Muscle of leg (tissue), 11 donors: ENCODE results near the gene ZZZ3. TPM values are rescaled to one million over a fixed set of nuclear protein-coding genes. Genes with fewer than 3 reads are reported as not detected.
A peak's percentile ranks its signal among the peaks of the same experiment; 100 is the strongest.
"Not testable (repeated sequence)": the region's sequence is repeated elsewhere in the genome, so short reads cannot be mapped to it uniquely, and the experiment has no call there.

Source experiments
- DNase-seq: peaks from one replicate; pipeline ENCODE4 v3.0.0; 2013
- H3K27ac ChIP-seq: one replicate; pipeline ENCODE4 v1.5.1; 2013; ENCODE audit warnings: mild to moderate bottlenecking, low read length, control low read depth
- H3K27me3 ChIP-seq: one replicate; pipeline ENCODE4 v1.6.1; 2013; ENCODE audit warnings: low read length; ENCODE audit not compliant: control insufficient read depth, insufficient read depth
- H3K36me3 ChIP-seq: one replicate; pipeline ENCODE4 v1.6.1; 2013; ENCODE audit warnings: low read length; ENCODE audit not compliant: control insufficient read depth, insufficient read depth
- H3K4me1 ChIP-seq: one replicate; pipeline ENCODE4 v1.6.1; 2013; ENCODE audit warnings: low read length; ENCODE audit not compliant: control insufficient read depth, insufficient read depth
- H3K4me3 ChIP-seq: one replicate; pipeline ENCODE4 v1.5.1; 2013; ENCODE audit warnings: low read length, control low read depth
- H3K9me3 ChIP-seq: replicated peaks from 2 replicates; pipeline ENCODE4 v1.6.1; 2013; ENCODE audit warnings: low read depth, low read length; ENCODE audit not compliant: control insufficient read depth
- WGBS: methylation state at CpG from one replicate; pipeline ENCODE4 v1.1.5; 2013; ENCODE audit warnings: missing lambda C conversion rate; ENCODE audit not compliant: insufficient coverage; 5-methylcytosine and 5-hydroxymethylcytosine counted together
- polyA plus RNA-seq, 8 donors: library from polyadenylated mRNA; unstranded; fragments of 120-200 nt; gene quantifications; one replicate each; pipeline versions ENCODE4 v1.2.1 to v1.2.3, GENCODE V29; 2013; ENCODE audit warnings: inconsistent platforms in 1 of 8, low replicate concordance in 1 of 8; ENCODE audit not compliant: insufficient read length in 8 of 8, insufficient read depth in 1 of 8
- total RNA-seq: library from RNA; stranded (reverse); fragments of 120-200 nt; gene quantifications from one replicate; pipeline ENCODE4 v1.2.4, GENCODE V29; 2013

Gene ZZZ3
- total and polyA plus RNA-seq, 9 donors = 23.5 to 56.8 (median 30.8) TPM

DNA sequence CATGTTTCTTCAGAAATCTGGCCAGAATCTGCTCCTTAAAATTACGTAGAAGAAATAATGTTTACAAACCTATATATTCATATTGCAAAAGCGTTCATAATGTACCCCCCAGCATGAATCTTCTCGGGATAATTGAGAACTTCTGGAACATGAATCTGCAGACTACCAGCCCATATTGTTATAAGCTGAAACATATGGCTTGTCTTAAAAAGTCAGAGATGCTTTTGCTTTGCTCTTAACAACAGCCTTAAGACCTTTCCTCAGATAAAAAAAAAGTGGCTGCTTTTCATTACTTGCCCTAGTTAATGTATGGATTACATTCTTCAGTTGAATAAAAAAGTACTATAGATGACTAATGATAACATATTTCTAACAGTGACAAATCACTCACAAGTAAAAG lies 15.0 kb upstream of the ZZZ3 start:
- H3K9me3 ChIP-seq = no peaks in the 10 kb centered on the region
- peaks cover 26% of the 10 kb centered on the region for H3K36me3 ChIP-seq
- DNase-seq = no peak
- WGBS = no CpG with 5 or more reads among the region's 3 CpGs
- H3K4me3 ChIP-seq = no peak overlapping the region
- no peaks in the 10 kb centered on the region for H3K4me1 ChIP-seq
- H3K27me3 ChIP-seq = no peaks in the 10 kb centered on the region
- H3K27ac ChIP-seq = no peak overlapping the region

GRCh38 chr1:77688939-77689338 lies 6.5 kb upstream of the ZZZ3 start:
- WGBS = 90% methylated on average over 3 of the region's 3 CpGs

DNA sequence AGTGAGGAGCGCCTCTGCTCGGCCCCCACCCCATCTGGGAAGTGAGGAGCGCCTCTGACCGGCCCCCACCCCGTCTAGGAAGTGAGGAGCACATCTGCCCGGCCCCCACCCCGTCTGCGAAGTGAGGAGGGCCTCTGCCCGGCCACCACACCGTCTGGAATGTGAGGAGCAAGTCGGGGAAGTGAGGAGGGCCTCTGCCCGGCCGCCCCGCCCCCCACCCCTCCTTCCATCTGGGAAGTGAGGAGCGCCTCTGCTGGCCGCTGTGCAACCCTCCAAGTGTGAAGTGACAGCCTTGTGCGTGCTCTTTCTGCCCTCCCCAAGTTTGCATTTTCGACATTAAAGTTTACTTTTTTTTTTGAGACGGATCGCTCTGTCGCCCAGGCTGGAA lies 5.1 kb upstream of the ZZZ3 start:
- 30% methylated on average over 11 of the region's 21 CpGs for WGBS
- H3K36me3 ChIP-seq = no peaks in the 10 kb centered on the region
- peak; percentile 43 for DNase-seq
- H3K4me1 ChIP-seq = peaks cover 7% of the 10 kb centered on the region
- no peaks in the 10 kb centered on the region for H3K9me3 ChIP-seq
- H3K27me3 ChIP-seq = no peaks in the 10 kb centered on the region
- H3K27ac ChIP-seq = no peak overlapping the region
- H3K4me3 ChIP-seq = peak overlapping the region; percentile 10

More at GRCh38 chr1:77688939-77689338, 6.5 kb upstream of the ZZZ3 start:
- no peak for DNase-seq
- H3K4me1 ChIP-seq = peaks cover 3% of the 10 kb centered on the region
- H3K36me3 ChIP-seq = peaks cover 4% of the 10 kb centered on the region
- no peak overlapping the region for H3K4me3 ChIP-seq
- no peak overlapping the region for H3K27ac ChIP-seq
- H3K9me3 ChIP-seq = no peaks in the 10 kb centered on the region
- H3K27me3 ChIP-seq = no peaks in the 10 kb centered on the region

GRCh38 chr1:77686796-77687518 lies 4.5 kb upstream of the ZZZ3 start:
- H3K4me1 ChIP-seq = peaks cover 7% of the 10 kb centered on the region
- no peaks in the 10 kb centered on the region for H3K27me3 ChIP-seq
- no peak overlapping the region for H3K27ac ChIP-seq
- no peaks in the 10 kb centered on the region for H3K36me3 ChIP-seq
- H3K9me3 ChIP-seq = no peaks in the 10 kb centered on the region
- H3K4me3 ChIP-seq = no peak overlapping the region
- 81% methylated on average over 20 of the region's 33 CpGs for WGBS
- DNase-seq = no peak

- Histone ChIP-seq H3K27me3 (no peaks in the 10 kb centered on the region), H3K9me3 (no peaks in the 10 kb centered on the region), H3K4me3 (peak overlapping the region; percentile 63), H3K4me1 (peaks cover 11% of the 10 kb centered on the region), H3K27ac (peak overlapping the region; percentile 99), H3K36me3 (no peaks in the 10 kb centered on the region)
- WGBS = under 1% methylated on average over 68 of the region's 72 CpGs
- peak; percentile 97 for DNase-seq
Measured at GRCh38 chr1:77683160-77684148, 996 bp upstream of the ZZZ3 start.

DNA sequence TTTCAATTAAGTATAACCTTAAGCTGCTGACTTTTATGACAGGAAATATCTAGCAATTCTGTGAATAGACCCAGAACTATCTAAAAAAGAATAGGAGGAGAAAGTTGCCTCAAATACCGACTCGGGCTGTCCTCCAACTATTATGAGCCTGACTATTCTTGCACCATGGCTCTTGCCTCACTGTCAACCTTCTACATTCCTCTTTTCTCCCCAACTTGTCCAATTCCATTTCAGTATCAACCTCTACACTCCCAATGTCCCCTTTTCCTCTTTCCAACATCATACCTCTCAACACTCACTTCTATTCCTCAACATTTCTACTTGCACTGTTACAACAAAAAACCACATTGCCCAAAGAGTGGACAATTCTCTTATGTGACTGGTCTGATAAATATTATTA lies 2.3 kb downstream of the ZZZ3 start:
- no peak overlapping the region for H3K27ac ChIP-seq
- H3K4me1 ChIP-seq = peaks cover 11% of the 10 kb centered on the region
- H3K9me3 ChIP-seq = no peaks in the 10 kb centered on the region
- H3K27me3 ChIP-seq = no peaks in the 10 kb centered on the region
- WGBS = 83% methylated on average over 2 of the region's 2 CpGs
- H3K4me3 ChIP-seq = no peak overlapping the region
- DNase-seq = no peak
- H3K36me3 ChIP-seq = peaks cover 3% of the 10 kb centered on the region

- Histone ChIP-seq H3K4me1 (peaks cover 7% of the 10 kb centered on the region), H3K27ac (no peak overlapping the region)
Measured at GRCh38 chr1:77678660-77679610, 3.5 kb downstream of the ZZZ3 start.

DNA sequence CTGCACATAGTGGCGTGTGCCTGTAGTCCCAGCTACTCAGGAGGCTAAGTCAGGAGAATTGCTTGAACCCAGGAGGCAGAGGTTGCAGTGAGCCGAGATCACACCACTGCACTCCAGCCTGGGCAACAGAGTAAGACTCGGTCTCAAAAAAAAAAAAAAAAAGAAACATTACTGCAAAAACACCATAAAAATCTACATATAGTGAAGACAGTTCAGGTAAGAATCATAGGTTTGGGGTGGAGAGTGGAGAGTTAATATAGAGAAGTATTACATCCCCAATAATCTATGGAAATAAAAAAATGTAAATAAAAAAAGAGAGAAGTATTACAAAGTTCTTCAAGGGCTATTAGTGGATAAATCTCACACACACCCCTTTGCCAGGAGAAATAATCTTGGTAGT lies 7.7 kb downstream of the ZZZ3 start:
- H3K27ac ChIP-seq, H3K27me3 ChIP-seq, H3K4me1 ChIP-seq, H3K9me3 ChIP-seq, H3K4me3 ChIP-seq, DNase-seq, H3K36me3 ChIP-seq: not testable (repeated sequence)
- WGBS = no CpG with 5 or more reads among the region's 3 CpGs

More at GRCh38 chr1:77678660-77679610, 3.5 kb downstream of the ZZZ3 start:
- no peaks in the 10 kb centered on the region for H3K27me3 ChIP-seq
- H3K4me3 ChIP-seq = no peak overlapping the region
- peaks cover 3% of the 10 kb centered on the region for H3K36me3 ChIP-seq
- DNase-seq = no peak
- H3K9me3 ChIP-seq = no peaks in the 10 kb centered on the region
- no CpG with 5 or more reads among the region's 5 CpGs for WGBS

DNA sequence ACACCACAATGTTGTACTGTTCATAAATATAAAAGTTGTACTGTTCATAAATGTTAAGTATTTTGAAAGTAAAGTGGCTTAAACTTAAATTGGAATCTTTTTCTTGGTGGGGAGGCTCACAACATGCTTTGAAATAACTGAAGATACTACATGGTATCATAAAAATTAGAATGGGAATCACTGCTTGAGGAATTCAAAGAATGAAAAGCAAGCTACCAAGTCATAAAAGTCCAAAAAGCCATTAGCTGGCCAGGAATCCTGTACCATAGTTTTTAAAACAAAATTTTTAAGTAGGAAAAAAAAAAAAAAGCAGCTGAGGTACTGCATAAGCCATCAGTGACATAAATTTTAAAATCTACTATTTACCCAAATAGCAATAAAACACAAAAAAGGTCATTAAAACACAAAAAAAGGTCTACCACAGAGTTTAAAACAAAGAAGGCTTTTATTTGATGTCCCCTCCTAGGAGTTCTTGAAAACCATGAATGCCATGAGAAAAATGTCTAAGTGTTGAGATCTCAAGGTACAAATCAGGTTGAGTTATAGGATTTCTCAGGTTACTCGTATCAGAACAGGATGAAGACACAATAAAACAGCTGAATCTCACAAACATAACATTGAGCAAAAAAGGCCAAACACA lies 8.6 kb downstream of the ZZZ3 start:
- H3K4me3 ChIP-seq = no peak overlapping the region
- peaks cover 3% of the 10 kb centered on the region for H3K36me3 ChIP-seq
- no peaks in the 10 kb centered on the region for H3K9me3 ChIP-seq
- DNase-seq = no peak
- no CpG with 5 or more reads among the region's 1 CpG for WGBS
- no peak overlapping the region for H3K27ac ChIP-seq
- H3K27me3 ChIP-seq = no peaks in the 10 kb centered on the region
- no peaks in the 10 kb centered on the region for H3K4me1 ChIP-seq
